Gastrocnemius medialis (tissue), 4 donors: Measurements from ENCODE around the gene PTPN7. TPM values are rescaled to one million over a fixed set of nuclear protein-coding genes. Genes with fewer than 3 reads are reported as not detected.

ENCODE experiments used
- ATAC-seq, 2 donors: fragments of 150-250 bp; one replicate each; pipeline ENCODE4 v1.9.1; 2016
- DNase-seq, 2 donors: peaks; one replicate each; pipeline ENCODE4 v3.0.0-alpha.2; 2019
- H3K27ac ChIP-seq, 4 donors: fragments of 200-600 bp; sonication (generic); 1 replicate in 1 of 4; 2 replicates in 3 of 4; pipeline ENCODE4 v1.5.1; 2016 to 2018; ENCODE audit warnings: mild to moderate bottlenecking in 2 of 4, moderate library complexity in 1 of 4
- H3K27me3 ChIP-seq, 3 donors: fragments of 200-600 bp; sonication (generic) in 2 of 3; 1 replicate in 1 of 3; 2 replicates in 2 of 3; pipeline versions ENCODE4 v1.5.1 to v1.6.0; 2016 to 2019; ENCODE audit warnings: mild to moderate bottlenecking in 1 of 3, moderate library complexity in 1 of 3
- H3K36me3 ChIP-seq, 2 donors: fragments of 200-600 bp; sonication (generic) in 1 of 2; one replicate each; pipeline ENCODE4 v1.5.1; 2017 to 2018
- H3K4me1 ChIP-seq, 2 donors: fragments of 200-600 bp; sonication (generic) in 1 of 2; one replicate each; pipeline ENCODE4 v1.5.1; 2016 to 2017; ENCODE audit warnings: mild to moderate bottlenecking in 2 of 2
- H3K4me3 ChIP-seq, 4 donors: fragments of 200-600 bp; sonication (generic) in 3 of 4; 1 replicate in 1 of 4; 2 replicates in 3 of 4; pipeline ENCODE4 v1.5.1; 2016 to 2019; ENCODE audit warnings: mild to moderate bottlenecking in 2 of 4
- H3K9me3 ChIP-seq, 3 donors: fragments of 200-600 bp; sonication (generic) in 2 of 3; 1 replicate in 1 of 3; 2 replicates in 2 of 3; pipeline ENCODE4 v1.5.1; 2016 to 2019
- CTCF ChIP-seq, 5 experiments: fragments of 450-650 bp in 3 of 5; fragments of 200-600 bp in 2 of 5; sonication (generic) in 2 of 5; IDR thresholded peaks in 4 of 5; conservative IDR thresholded peaks in 1 of 5; 1 replicate in 4 of 5; 2 replicates in 1 of 5; pipeline ENCODE4 v1.5.1; 2016 to 2019; ENCODE audit warnings: antibody characterized with exemption in 5 of 5, mild to moderate bottlenecking in 3 of 5, moderate library complexity in 3 of 5
- POLR2A ChIP-seq, 2 donors: fragments of 450-650 bp; IDR thresholded peaks; one replicate each; pipeline ENCODE4 v1.6.1; 2017; ENCODE audit warnings: antibody characterized with exemption in 2 of 2, mild to moderate bottlenecking in 2 of 2, moderate library complexity in 2 of 2
- in situ Hi-C, 4 donors: fragments of 200-750 bp; cut with MboI; loops; one replicate each; pipeline versions ENCODE4 v1.15.0 to v1.8.0; 2017; ENCODE audit warnings: low sequenced_read_pairs in 4 of 4
- intact Hi-C: fragments of 100-400 bp; cut with DNase I; formaldehyde crosslinking; loops from one replicate; pipeline ENCODE4 v1.15.1; 2023; ENCODE audit warnings: low total_unique reads
- total RNA-seq, 4 donors: library from RNA; depleted of rRNA; stranded (reverse); fragments of >200 nt; gene quantifications; one replicate each; pipeline versions ENCODE4 v1.1.0 to v1.2.3, GENCODE V29; 2016

PTPN7 gene
- total RNA-seq, 4 donors from 2014 or later = 0.19 to 0.76 (median 0.49) TPM

GRCh38 chr1:202105571-202106339 lies 54.6 kb downstream of the PTPN7 start:
- Histone ChIP-seq H3K27ac (no peak overlapping the region), H3K4me3 (no peak overlapping the region), H3K36me3 (no peaks in the 10 kb centered on the region), H3K4me1 (no peaks in the 10 kb centered on the region), H3K9me3 (no peaks in the 10 kb centered on the region), H3K27me3 (no peaks in the 10 kb centered on the region)
- intact Hi-C loops = no loop called here
- no peak for DNase-seq
- ATAC-seq = no peak
- TF ChIP-seq POLR2A (IDR thresholded peaks at IDR 0.05) (no peak), CTCF (IDR thresholded peaks at IDR 0.05 in 4 of 5, conservative IDR thresholded peaks at IDR 0.05 in 1 of 5) (no peak)
- in situ Hi-C loops = no loop called here

DNA sequence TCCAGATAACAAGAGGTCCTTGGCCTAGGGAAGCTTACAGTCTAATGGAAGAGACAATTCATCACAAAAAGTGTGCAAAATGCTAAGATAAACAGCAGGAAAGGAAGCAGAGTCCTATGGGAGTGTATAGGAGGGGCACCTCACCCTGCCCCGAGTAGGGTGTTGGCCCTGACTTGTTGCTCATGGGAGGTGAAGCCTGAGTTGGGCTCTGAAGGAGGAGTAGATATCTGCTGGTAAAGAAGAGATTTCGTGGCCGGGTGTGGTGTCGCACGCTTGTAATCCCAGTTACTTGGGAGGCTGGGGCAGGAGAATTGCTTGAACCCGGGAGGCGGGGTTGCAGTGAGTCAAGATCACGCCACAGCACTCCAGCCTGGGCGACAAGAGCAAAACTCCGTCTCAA lies 56.3 kb downstream of the PTPN7 start:
- in situ Hi-C loops (no loop called here), intact Hi-C loops (no loop called here)
- no peak for ATAC-seq
- Histone ChIP-seq H3K36me3 (no peaks in the 10 kb centered on the region), H3K27ac (no peak overlapping the region), H3K4me3 (no peak overlapping the region), H3K4me1 (no peaks in the 10 kb centered on the region), H3K27me3 (no peaks in the 10 kb centered on the region), H3K9me3 (no peaks in the 10 kb centered on the region)
- DNase-seq = no peak
- TF ChIP-seq CTCF (IDR thresholded peaks at IDR 0.05 in 4 of 5, conservative IDR thresholded peaks at IDR 0.05 in 1 of 5) (no peak), POLR2A (IDR thresholded peaks at IDR 0.05) (no peak)

- Histone ChIP-seq H3K4me3 (no peak overlapping the region), H3K9me3 (no peaks in the 10 kb centered on the region), H3K27ac (no peak overlapping the region), H3K36me3 (no peaks in the 10 kb centered on the region), H3K27me3 (no peaks in the 10 kb centered on the region), H3K4me1 (no peaks in the 10 kb centered on the region)
- DNase-seq (no peak), ATAC-seq (no peak)
- intact Hi-C loops = no loop called here
- TF ChIP-seq CTCF (IDR thresholded peaks at IDR 0.05 in 4 of 5, conservative IDR thresholded peaks at IDR 0.05 in 1 of 5) = no peak
- no peak for TF ChIP-seq POLR2A (IDR thresholded peaks at IDR 0.05)
- in situ Hi-C loops = no loop called here
Measured at GRCh38 chr1:202101184-202101583, 59.2 kb downstream of the PTPN7 start.

Other genes with a start within 250 kb of the PTPN7 start
- 10 to 100 TPM; 12.8 to 39.5 (median 22.6) TPM for gene LMOD1, start 214.1 kb downstream of the PTPN7 start, total RNA-seq
- gene TIMM17A, start 205.1 kb downstream of the PTPN7 start, total RNA-seq = 10 to 100 TPM; 33.6 to 67.6 (median 43.3) TPM
- gene RNPEP, start 178.0 kb downstream of the PTPN7 start, total RNA-seq = 10 to 100 TPM; 11.1 to 24.9 (median 21.2) TPM
- gene ELF3, start 150.0 kb downstream of the PTPN7 start, total RNA-seq = 1 to 10 TPM in 1 of 4 donors, under 1 TPM in 2, not detected in 1; 0.10 to 3.8 (median 0.73) TPM
- gene GPR37L1, start 37.7 kb downstream of the PTPN7 start, total RNA-seq = under 1 TPM in 2 of 4 donors, not detected in 2; 0.04 to 0.10 TPM
- gene ARL8A, start 15.9 kb downstream of the PTPN7 start, total RNA-seq = 10 to 100 TPM; 28.2 to 53.5 (median 49.8) TPM
- gene LGR6, start 33.2 kb upstream of the PTPN7 start, total RNA-seq = under 1 TPM in 1 of 4 donors, not detected in 3; 0.15 TPM
- gene UBE2T, start 181.3 kb upstream of the PTPN7 start, total RNA-seq = 10 to 100 TPM in 2 of 4 donors, 1 to 10 TPM in 2; 6.7 to 15.0 (median 10.1) TPM
- 100 to 1,000 TPM; 127 to 207 (median 139) TPM for gene PPP1R12B, start 188.1 kb upstream of the PTPN7 start, total RNA-seq